H9 (cell line): ENCODE measurements around the gene HS1BP3. TPM values are rescaled to one million over a fixed set of nuclear protein-coding genes. Genes with fewer than 3 reads are reported as not detected.

Source experiments
- DNase-seq: peaks from one replicate; pipeline ENCODE4 v3.0.0-alpha.2; 2017
- H2AFZ ChIP-seq: one replicate; pipeline ENCODE4 v1.6.1; 2013; ENCODE audit warnings: mild to moderate bottlenecking, low read length, control low read depth, moderate library complexity
- H2AK5ac ChIP-seq: 2 replicates; pipeline ENCODE4 v1.6.1; 2013; ENCODE audit warnings: low read length, control low read depth, mixed read lengths; ENCODE audit not compliant: insufficient read length
- H2BK120ac ChIP-seq: one replicate; pipeline ENCODE4 v1.6.1; 2013; ENCODE audit warnings: low read depth, mild to moderate bottlenecking, low read length, control low read depth, inconsistent platforms; ENCODE audit not compliant: poor library complexity, severe bottlenecking
- H2BK12ac ChIP-seq: 2 replicates; pipeline ENCODE4 v1.6.1; 2013; ENCODE audit warnings: low read length, control low read depth, mixed read lengths, low read depth; ENCODE audit not compliant: insufficient read length
- H2BK15ac ChIP-seq: 2 replicates; pipeline ENCODE4 v1.6.1; 2013; ENCODE audit warnings: low read depth, low read length, control low read depth
- H2BK20ac ChIP-seq: one replicate; pipeline ENCODE4 v1.6.1; 2013; ENCODE audit warnings: low read depth, mild to moderate bottlenecking, low read length, control low read depth, inconsistent platforms; ENCODE audit not compliant: poor library complexity, severe bottlenecking
- H2BK5ac ChIP-seq: 2 replicates; pipeline ENCODE4 v1.6.1; 2013; ENCODE audit warnings: low read length, control low read depth, mixed read lengths; ENCODE audit not compliant: insufficient read length
- H3K14ac ChIP-seq: 2 replicates; pipeline ENCODE4 v1.6.1; 2013; ENCODE audit warnings: low read length, control low read depth; ENCODE audit not compliant: insufficient read depth
- H3K18ac ChIP-seq: 2 replicates; pipeline ENCODE4 v1.6.1; 2013; ENCODE audit warnings: low read depth, mild to moderate bottlenecking, mixed read lengths, low read length, control low read depth; ENCODE audit not compliant: insufficient read length
- H3K23ac ChIP-seq: 2 replicates; pipeline ENCODE4 v1.6.1; 2013; ENCODE audit warnings: low read length, control low read depth, mixed read lengths, low read depth; ENCODE audit not compliant: insufficient read length
- H3K23me2 ChIP-seq: 2 replicates; pipeline ENCODE4 v1.6.1; 2013; ENCODE audit warnings: low read depth, mild to moderate bottlenecking, mixed read lengths, low read length, control low read depth; ENCODE audit not compliant: insufficient read length, poor library complexity, severe bottlenecking
- H3K27ac ChIP-seq: 2 replicates; pipeline ENCODE4 v1.5.1; 2013; ENCODE audit warnings: low read length, control low read depth, mixed read lengths, low read depth; ENCODE audit not compliant: insufficient read length
- H3K27me3 ChIP-seq: 2 replicates; pipeline ENCODE4 v1.6.1; 2013; ENCODE audit warnings: low read length, control low read depth, inconsistent platforms; ENCODE audit not compliant: insufficient read depth
- H3K4ac ChIP-seq: 2 replicates; pipeline ENCODE4 v1.6.1; 2013; ENCODE audit warnings: low read depth, mild to moderate bottlenecking, control low read depth, inconsistent platforms, low read length, moderate library complexity
- H3K4me1 ChIP-seq: 2 replicates; pipeline ENCODE4 v1.6.1; 2013; ENCODE audit warnings: low read length, control low read depth, inconsistent platforms; ENCODE audit not compliant: insufficient read depth
- H3K4me2 ChIP-seq: 2 replicates; pipeline ENCODE4 v1.6.1; 2013; ENCODE audit warnings: low read length, control low read depth, mixed read lengths; ENCODE audit not compliant: insufficient read length, insufficient read depth
- H3K56ac ChIP-seq: 2 replicates; pipeline ENCODE4 v1.6.1; 2013; ENCODE audit warnings: low read depth, mild to moderate bottlenecking, mixed read lengths, low read length, control low read depth; ENCODE audit not compliant: insufficient read length
- H3K79me1 ChIP-seq: 2 replicates; pipeline ENCODE4 v1.6.1; 2013; ENCODE audit warnings: low read depth, mild to moderate bottlenecking, moderate library complexity, low read length, control low read depth, inconsistent platforms; ENCODE audit not compliant: insufficient read depth, poor library complexity, severe bottlenecking
- H3K79me2 ChIP-seq: 2 replicates; pipeline ENCODE4 v1.6.1; 2013; ENCODE audit warnings: low read length, control low read depth, inconsistent platforms; ENCODE audit not compliant: insufficient read depth
- H3K9ac ChIP-seq: 2 replicates; pipeline ENCODE4 v1.6.1; 2013; ENCODE audit warnings: low read length, control low read depth, mixed read lengths; ENCODE audit not compliant: insufficient read length; ENCODE audit errors: extremely low read depth
- H3K9me3 ChIP-seq: one replicate; pipeline ENCODE4 v1.6.1; 2013; ENCODE audit warnings: low read depth, low read length, inconsistent platforms; ENCODE audit not compliant: control insufficient read depth
- H3T11ph ChIP-seq: one replicate; pipeline ENCODE4 v1.6.1; 2013; ENCODE audit warnings: mild to moderate bottlenecking, low read length, control low read depth, inconsistent platforms
- H4K20me1 ChIP-seq: one replicate; pipeline ENCODE4 v1.6.1; 2013; ENCODE audit not compliant: control insufficient read depth, insufficient read length, insufficient read depth
- H4K5ac ChIP-seq: 2 replicates; pipeline ENCODE4 v1.6.1; 2013; ENCODE audit warnings: low read depth, mild to moderate bottlenecking, mixed read lengths, low read length, control low read depth; ENCODE audit not compliant: insufficient read length
- H4K8ac ChIP-seq: replicated peaks from 2 replicates; pipeline ENCODE4 v1.6.1; 2013; ENCODE audit warnings: low read length, control low read depth, mixed read lengths, low read depth; ENCODE audit not compliant: insufficient read length
- H4K91ac ChIP-seq: 2 replicates; pipeline ENCODE4 v1.6.1; 2013; ENCODE audit warnings: low read depth, mild to moderate bottlenecking, moderate library complexity, mixed read lengths, low read length, control low read depth; ENCODE audit not compliant: insufficient read length
- H3K27ac Mint-ChIP-seq, 3 experiments: 2 replicates in 2 of 3; 3 replicates in 1 of 3; pipeline ENCODE4 v1.8.0; 2020 to 2021; ENCODE audit warnings: mixed read lengths in 3 of 3, mild to moderate bottlenecking in 1 of 3, moderate library complexity in 1 of 3
- H3K27me3 Mint-ChIP-seq: 2 replicates; pipeline ENCODE4 v1.8.0; 2021; ENCODE audit warnings: low read depth, mild to moderate bottlenecking, moderate library complexity, mixed read lengths
- H3K36me3 Mint-ChIP-seq, 3 experiments: 2 replicates in 2 of 3; 3 replicates in 1 of 3; pipeline ENCODE4 v1.8.0; 2020 to 2021; ENCODE audit warnings: low read depth in 3 of 3, mixed read lengths in 3 of 3; ENCODE audit not compliant: insufficient read depth in 1 of 3
- H3K4me1 Mint-ChIP-seq, 2 experiments: 2 replicates each; pipeline ENCODE4 v1.8.0; 2020; ENCODE audit warnings: mixed read lengths in 2 of 2
- H3K4me3 Mint-ChIP-seq, 2 experiments: 2 replicates in 1 of 2; 3 replicates in 1 of 2; pipeline ENCODE4 v1.8.0; 2020 to 2021; ENCODE audit warnings: mild to moderate bottlenecking in 2 of 2, mixed read lengths in 2 of 2, moderate library complexity in 1 of 2
- H3K9me3 Mint-ChIP-seq, 2 experiments: 2 replicates in 1 of 2; 3 replicates in 1 of 2; pipeline ENCODE4 v1.8.0; 2020; ENCODE audit warnings: mild to moderate bottlenecking in 2 of 2, mixed read lengths in 2 of 2, moderate library complexity in 1 of 2
- whole genome bisulfite sequencing: extraction: QIAGEN DNeasy Blood & Tissue Kit; methylation state at CpG from one replicate; pipeline ENCODE4 v1.1.7; 2013; ENCODE audit warnings: missing lambda C conversion rate, low lambda C conversion rate, mixed read lengths; ENCODE audit not compliant: insufficient read length; ENCODE audit errors: extremely low coverage; 5-methylcytosine and 5-hydroxymethylcytosine counted together
- total RNA-seq: library from RNA; stranded (reverse); gene quantifications from 2 replicates; pipeline ENCODE4 v1.2.1, GENCODE V29; 2021
- TF ChIP-seq, protein P1 (sequence below): fragments of 200-600 bp; sonication (generic); conservative IDR thresholded peaks from 3 replicates; pipeline ENCODE4 v1.8.0; 2021; ENCODE audit warnings: antibody characterized with exemption, mild to moderate bottlenecking

The HS1BP3 gene
- total RNA-seq, 1 experiment from 2014 or later = 11.1 TPM

DNA sequence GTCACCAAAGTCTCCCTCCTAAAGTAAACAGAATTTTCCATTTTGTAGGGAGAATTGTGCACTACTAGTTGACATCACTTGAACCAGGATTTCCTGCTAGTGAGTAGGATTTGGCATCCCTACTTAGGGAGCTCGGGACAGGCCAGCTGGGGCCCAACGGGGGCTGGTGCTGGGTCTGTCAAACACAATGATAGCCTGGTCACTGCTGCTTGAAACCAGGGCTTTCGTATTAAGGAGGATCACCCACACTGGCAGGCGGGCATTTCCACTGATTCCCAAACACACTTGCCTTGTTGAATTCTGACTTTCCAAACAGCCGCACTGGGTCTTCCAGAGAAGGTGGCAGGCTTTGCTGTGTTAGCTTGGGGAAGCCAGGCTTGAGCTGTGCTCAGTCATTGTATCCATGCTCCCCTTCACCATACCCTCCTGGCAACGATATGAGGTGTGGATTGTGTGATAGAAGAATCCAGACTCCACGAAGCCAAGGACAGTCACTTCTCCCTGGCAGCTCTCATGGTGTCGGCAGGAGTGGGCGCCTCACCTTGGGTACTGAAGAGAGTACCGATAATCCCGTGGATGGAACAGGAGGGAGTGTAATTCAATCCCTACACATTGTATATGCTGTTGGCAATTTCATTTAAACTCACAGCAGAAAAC, 23.5 kb upstream of the HS1BP3 start:
- H2BK5ac ChIP-seq = no peak overlapping the region
- H3K18ac ChIP-seq = no peak overlapping the region
- TF ChIP-seq, protein P1, sequence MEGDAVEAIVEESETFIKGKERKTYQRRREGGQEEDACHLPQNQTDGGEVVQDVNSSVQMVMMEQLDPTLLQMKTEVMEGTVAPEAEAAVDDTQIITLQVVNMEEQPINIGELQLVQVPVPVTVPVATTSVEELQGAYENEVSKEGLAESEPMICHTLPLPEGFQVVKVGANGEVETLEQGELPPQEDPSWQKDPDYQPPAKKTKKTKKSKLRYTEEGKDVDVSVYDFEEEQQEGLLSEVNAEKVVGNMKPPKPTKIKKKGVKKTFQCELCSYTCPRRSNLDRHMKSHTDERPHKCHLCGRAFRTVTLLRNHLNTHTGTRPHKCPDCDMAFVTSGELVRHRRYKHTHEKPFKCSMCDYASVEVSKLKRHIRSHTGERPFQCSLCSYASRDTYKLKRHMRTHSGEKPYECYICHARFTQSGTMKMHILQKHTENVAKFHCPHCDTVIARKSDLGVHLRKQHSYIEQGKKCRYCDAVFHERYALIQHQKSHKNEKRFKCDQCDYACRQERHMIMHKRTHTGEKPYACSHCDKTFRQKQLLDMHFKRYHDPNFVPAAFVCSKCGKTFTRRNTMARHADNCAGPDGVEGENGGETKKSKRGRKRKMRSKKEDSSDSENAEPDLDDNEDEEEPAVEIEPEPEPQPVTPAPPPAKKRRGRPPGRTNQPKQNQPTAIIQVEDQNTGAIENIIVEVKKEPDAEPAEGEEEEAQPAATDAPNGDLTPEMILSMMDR = no peak
- peaks cover 42% of the 10 kb centered on the region for H3K27me3 ChIP-seq
- no peak overlapping the region for H4K91ac ChIP-seq
- no peak overlapping the region for H4K8ac ChIP-seq
- no peaks in the 10 kb centered on the region for H3K79me1 ChIP-seq
- H3K4me2 ChIP-seq = no peak overlapping the region
- H2BK20ac ChIP-seq = no peak overlapping the region
- H3K23me2 ChIP-seq = no peaks in the 10 kb centered on the region
- no peak for DNase-seq
- H3K14ac ChIP-seq = no peak overlapping the region
- no peak overlapping the region for H2AFZ ChIP-seq
- Mint-ChIP-seq H3K9me3 (peaks cover 0 to 3% of the 10 kb centered on the region in 2 experiments; a peak in 1 of 5 replicates), H3K4me3 (no peak overlapping the region), H3K27ac (no peak overlapping the region; a peak in 1 of 7 replicates), H3K4me1 (peaks cover 40 to 61% of the 10 kb centered on the region in 2 experiments), H3K36me3 (peaks cover 0 to 2% (median 0%) of the 10 kb centered on the region in 3 experiments; a peak in 1 of 7 replicates), H3K27me3 (peaks cover 67% of the 10 kb centered on the region)
- no peak overlapping the region for H3K4ac ChIP-seq
- no peak overlapping the region for H3T11ph ChIP-seq
- H4K5ac ChIP-seq = no peak overlapping the region
- H3K9ac ChIP-seq = no peak overlapping the region
- H3K27ac ChIP-seq = no peak overlapping the region
- H3K4me1 ChIP-seq = peaks cover 4% of the 10 kb centered on the region; the same call in 1 of the 2 replicates
- no CpG with 5 or more reads among the region's 11 CpGs for WGBS
- no peak overlapping the region for H3K56ac ChIP-seq
- no peak overlapping the region for H2BK120ac ChIP-seq
- H2BK12ac ChIP-seq = no peak overlapping the region
- H2AK5ac ChIP-seq = no peak overlapping the region
- no peaks in the 10 kb centered on the region for H3K79me2 ChIP-seq
- H2BK15ac ChIP-seq = no peak overlapping the region
- no peaks in the 10 kb centered on the region for H4K20me1 ChIP-seq
- H3K9me3 ChIP-seq = no peaks in the 10 kb centered on the region
- H3K23ac ChIP-seq = no peak overlapping the region
